GM18909 (cell line): ENCODE results near the gene KIF13A.
"Not testable (repeated sequence)": the region's sequence is repeated elsewhere in the genome, so short reads cannot be mapped to it uniquely, and the experiment has no call there.

Source experiments
- ATAC-seq: cut with Tn5 transposase; IDR thresholded peaks from one replicate; pipeline ENCODE4 v1.9.1; 2021; ENCODE audit warnings: mild to moderate bottlenecking; ENCODE audit not compliant: unreplicated experiment, poor library complexity

KIF13A gene

GRCh38 chr6:17935188-17936149 is 52.0 kb downstream of the KIF13A start:
- ATAC-seq: no peak

GRCh38 chr6:17933716-17934115 is 53.7 kb downstream of the KIF13A start:
- ATAC-seq: no peak

- no peak for ATAC-seq
Measured at GRCh38 chr6:17932330-17932852, 55.0 kb downstream of the KIF13A start.

GRCh38 chr6:17931227-17931626 is 56.2 kb downstream of the KIF13A start:
- no peak for ATAC-seq

GRCh38 chr6:17930321-17930993 is 57.0 kb downstream of the KIF13A start:
- ATAC-seq: no peak

GRCh38 chr6:17928514-17929430 is 58.7 kb downstream of the KIF13A start:
- no peak for ATAC-seq

- ATAC-seq: no peak
Measured at GRCh38 chr6:17927705-17928104, 59.7 kb downstream of the KIF13A start.

- no peak for ATAC-seq
Measured at GRCh38 chr6:17923401-17923863, 64.0 kb downstream of the KIF13A start.

GRCh38 chr6:17921454-17921853 is 66.0 kb downstream of the KIF13A start:
- ATAC-seq: no peak

- no peak for ATAC-seq
Measured at GRCh38 chr6:17919496-17919895, 67.9 kb downstream of the KIF13A start.

GRCh38 chr6:17917837-17918763 is 69.3 kb downstream of the KIF13A start:
- ATAC-seq: no peak

- no peak for ATAC-seq
Measured at GRCh38 chr6:17914651-17915050, 72.8 kb downstream of the KIF13A start.

GRCh38 chr6:17912521-17912920 is 74.9 kb downstream of the KIF13A start:
- no peak for ATAC-seq

GRCh38 chr6:17911656-17912055 is 75.8 kb downstream of the KIF13A start:
- ATAC-seq: not testable (repeated sequence)

GRCh38 chr6:17910189-17910588 is 77.2 kb downstream of the KIF13A start:
- no peak for ATAC-seq

GRCh38 chr6:17908831-17909230 is 78.6 kb downstream of the KIF13A start:
- ATAC-seq: no peak

GRCh38 chr6:17907406-17908229 is 79.8 kb downstream of the KIF13A start:
- peak; percentile 59 for ATAC-seq
